ENCODE measurements around the gene PCDHGA3. TPM values are rescaled to one million over a fixed set of nuclear protein-coding genes. Genes with fewer than 3 reads are reported as not detected.

PCDHGA3 gene
- polyA plus RNA-seq, 3 donors = not detected

DNA sequence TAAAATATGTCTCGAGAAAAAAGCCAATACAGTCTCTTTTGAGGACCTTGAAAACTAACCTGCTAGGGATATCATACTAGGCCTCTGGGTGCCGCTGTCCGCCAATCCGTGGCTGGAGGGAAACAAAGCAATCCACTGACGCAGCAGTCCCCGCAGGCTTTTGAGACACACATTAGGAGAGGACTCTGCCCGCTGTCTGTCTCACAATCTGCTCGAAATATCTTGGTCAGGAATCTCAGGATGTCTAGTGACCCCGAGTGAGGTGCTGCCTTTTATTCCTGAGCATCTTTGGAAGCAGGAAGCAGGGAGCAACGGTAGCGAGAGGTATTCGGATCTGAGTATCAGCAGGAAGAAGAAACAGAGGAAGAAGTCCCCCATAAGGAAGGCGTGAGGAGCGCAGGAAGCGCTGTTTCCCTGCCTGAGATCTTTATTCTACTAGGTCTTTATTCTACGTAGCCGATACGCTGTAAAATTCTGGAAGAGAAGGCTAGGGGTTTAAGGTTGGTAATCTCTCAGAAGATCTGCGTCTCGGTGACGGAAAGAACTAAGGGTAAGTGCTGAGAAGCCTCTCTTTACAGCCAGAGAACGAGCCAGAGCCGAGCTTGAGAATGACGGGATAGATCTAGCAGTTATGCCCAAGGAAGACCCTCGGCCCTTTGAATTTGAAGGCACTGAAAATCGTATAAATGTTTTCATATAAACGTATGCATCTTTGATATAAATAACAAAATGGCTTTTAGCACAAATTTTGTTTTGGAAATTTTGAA, 17.4 kb upstream of the PCDHGA3 start:
- 12% methylated on average over 15 of the region's 27 CpGs for WGBS (ENCODE audit: insufficient coverage)
- Mint-ChIP-seq H3K36me3 (peaks cover 0 to 8% of the 10 kb centered on the region in 2 donors), H3K9me3 (peaks cover 23 to 72% (median 54%) of the 10 kb centered on the region in 7 donors), H3K4me1 (peaks cover 5% of the 10 kb centered on the region), H3K27me3 (ENCODE audit: low read depth in 3 of 3) (peaks cover 17 to 45% (median 40%) of the 10 kb centered on the region in 3 donors), H3K27ac (peak overlapping the region in 1 of 7 donors; percentile 25), H3K4me3 (peak overlapping the region; percentile 73 to 83)
- Histone ChIP-seq H3K4me3 (replicated peaks in 1 of 3; ENCODE audit: low read depth in 2 of 3, low read length in 3 of 3) (peak overlapping the region in 2 of 3 experiments; percentile 39 to 48), H3K36me3 (replicated peaks in 1 of 2; ENCODE audit: control insufficient read depth in 1 of 2, insufficient read depth in 2 of 2, low read length in 2 of 2) (no peaks in the 10 kb centered on the region), H3K9me3 (replicated peaks in 1 of 2; ENCODE audit: control insufficient read depth in 1 of 2, insufficient read depth in 1 of 2, low read length in 2 of 2) (peaks cover 47 to 60% of the 10 kb centered on the region in 2 donors), H3K79me2 (ENCODE audit: insufficient read depth, low read length) (no peaks in the 10 kb centered on the region), H3K4me2 (replicated peaks; ENCODE audit: extremely low read depth, low read length, poor library complexity, severe bottlenecking) (peak overlapping the region; percentile 42), H3K27me3 (ENCODE audit: control insufficient read depth in 2 of 2, insufficient read depth in 2 of 2, low read length in 2 of 2) (peaks cover 29 to 45% of the 10 kb centered on the region in 2 donors), H4K20me1 (ENCODE audit: insufficient read depth, low read length) (no peaks in the 10 kb centered on the region), H3K27ac (ENCODE audit: low read depth in 1 of 2, low read length in 2 of 2) (no peak overlapping the region), H3K9ac (ENCODE audit: insufficient read depth, low read length, poor library complexity, severe bottlenecking) (no peak overlapping the region), H3K4me1 (ENCODE audit: control insufficient read depth in 1 of 2, insufficient read depth in 2 of 2, low read length in 2 of 2) (peaks cover 1 to 2% of the 10 kb centered on the region in 2 donors), H2AFZ (ENCODE audit: insufficient read depth, low read depth, low read length, poor library complexity, severe bottlenecking) (peak overlapping the region; percentile 60)
- DNase-seq = peak; percentile 21 to 29 (median 24)
- TF ChIP-seq, protein P1, sequence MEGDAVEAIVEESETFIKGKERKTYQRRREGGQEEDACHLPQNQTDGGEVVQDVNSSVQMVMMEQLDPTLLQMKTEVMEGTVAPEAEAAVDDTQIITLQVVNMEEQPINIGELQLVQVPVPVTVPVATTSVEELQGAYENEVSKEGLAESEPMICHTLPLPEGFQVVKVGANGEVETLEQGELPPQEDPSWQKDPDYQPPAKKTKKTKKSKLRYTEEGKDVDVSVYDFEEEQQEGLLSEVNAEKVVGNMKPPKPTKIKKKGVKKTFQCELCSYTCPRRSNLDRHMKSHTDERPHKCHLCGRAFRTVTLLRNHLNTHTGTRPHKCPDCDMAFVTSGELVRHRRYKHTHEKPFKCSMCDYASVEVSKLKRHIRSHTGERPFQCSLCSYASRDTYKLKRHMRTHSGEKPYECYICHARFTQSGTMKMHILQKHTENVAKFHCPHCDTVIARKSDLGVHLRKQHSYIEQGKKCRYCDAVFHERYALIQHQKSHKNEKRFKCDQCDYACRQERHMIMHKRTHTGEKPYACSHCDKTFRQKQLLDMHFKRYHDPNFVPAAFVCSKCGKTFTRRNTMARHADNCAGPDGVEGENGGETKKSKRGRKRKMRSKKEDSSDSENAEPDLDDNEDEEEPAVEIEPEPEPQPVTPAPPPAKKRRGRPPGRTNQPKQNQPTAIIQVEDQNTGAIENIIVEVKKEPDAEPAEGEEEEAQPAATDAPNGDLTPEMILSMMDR (IDR thresholded peaks at IDR 0.05) = peak; percentile 52
- intact Hi-C loops (cut with micrococcal nuclease) = no loop called here

DNA sequence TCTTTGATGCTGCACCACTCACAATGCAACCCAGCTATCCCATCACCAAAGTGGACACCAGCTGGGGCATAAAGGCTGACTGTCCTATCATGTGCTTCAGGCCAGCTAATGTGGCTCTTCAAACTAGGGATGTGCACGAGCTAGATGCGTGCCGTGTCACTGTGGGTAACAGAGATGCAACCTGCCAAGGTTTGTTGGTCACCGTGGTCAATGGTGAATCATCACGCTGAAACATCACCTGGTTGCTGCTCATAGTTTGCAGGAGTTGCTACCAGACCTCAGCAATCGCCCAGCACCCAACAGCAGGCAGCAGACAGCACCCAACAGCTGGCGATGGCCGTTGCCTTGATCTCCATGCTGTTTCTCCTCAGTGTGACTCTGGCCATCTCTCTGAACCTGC, 15.4 kb upstream of the PCDHGA3 start:
- H3K27me3 ChIP-seq (ENCODE audit: control insufficient read depth in 2 of 2, insufficient read depth in 2 of 2, low read length in 2 of 2) = peaks cover 40 to 65% of the 10 kb centered on the region in 2 donors
- Mint-ChIP-seq H3K4me1 (peaks cover 5% of the 10 kb centered on the region), H3K9me3 (peaks cover 24 to 72% (median 53%) of the 10 kb centered on the region in 7 donors), H3K36me3 (peaks cover 0 to 3% of the 10 kb centered on the region in 2 donors), H3K27ac (no peak overlapping the region), H3K4me3 (peak overlapping the region in 1 of 2 donors; percentile 15), H3K27me3 (ENCODE audit: low read depth in 3 of 3) (peaks cover 25 to 59% (median 49%) of the 10 kb centered on the region in 3 donors)
- no peak overlapping the region for H3K27ac ChIP-seq (ENCODE audit: low read depth in 1 of 2, low read length in 2 of 2)
- no peak overlapping the region for H3K4me3 ChIP-seq (replicated peaks in 1 of 3; ENCODE audit: low read depth in 2 of 3, low read length in 3 of 3)
- H3K9me3 ChIP-seq (replicated peaks in 1 of 2; ENCODE audit: control insufficient read depth in 1 of 2, insufficient read depth in 1 of 2, low read length in 2 of 2) = peaks cover 51 to 60% of the 10 kb centered on the region in 2 donors
- 87% methylated on average over 8 of the region's 8 CpGs for WGBS (ENCODE audit: insufficient coverage)
- DNase-seq = no peak
- H3K79me2 ChIP-seq (ENCODE audit: insufficient read depth, low read length) = no peaks in the 10 kb centered on the region
- no peaks in the 10 kb centered on the region for H3K36me3 ChIP-seq (replicated peaks in 1 of 2; ENCODE audit: control insufficient read depth in 1 of 2, insufficient read depth in 2 of 2, low read length in 2 of 2)
- TF ChIP-seq, protein P1 (IDR thresholded peaks at IDR 0.05) = no peak
- intact Hi-C loops (cut with micrococcal nuclease) = no loop called here
- H2AFZ ChIP-seq (ENCODE audit: insufficient read depth, low read depth, low read length, poor library complexity, severe bottlenecking) = no peak overlapping the region
- no peak overlapping the region for H3K4me2 ChIP-seq (replicated peaks; ENCODE audit: extremely low read depth, low read length, poor library complexity, severe bottlenecking)
- no peaks in the 10 kb centered on the region for H4K20me1 ChIP-seq (ENCODE audit: insufficient read depth, low read length)
- H3K4me1 ChIP-seq (ENCODE audit: control insufficient read depth in 1 of 2, insufficient read depth in 2 of 2, low read length in 2 of 2) = no peaks in the 10 kb centered on the region
- H3K9ac ChIP-seq (ENCODE audit: insufficient read depth, low read length, poor library complexity, severe bottlenecking) = no peak overlapping the region
